ENCODE data around the gene ARHGAP40. TPM values are rescaled to one million over a fixed set of nuclear protein-coding genes. Genes with fewer than 3 reads are reported as not detected.

Gene ARHGAP40
- total RNA-seq, 2 donors from 2014 or later: not detected

- DNase-seq (no peak), ATAC-seq (no peak)
- intact Hi-C loops (cut with DNase I): loop anchor here (5.0 kb wide), 3 partner anchors 83 to 108 kb away; partner anchors contain the start of gene ACTR5 (in 1 of the 2)
Observed at GRCh38 chr20:38644588-38645260, 43.1 kb downstream of the ARHGAP40 start.

- intact Hi-C loops (cut with DNase I): loop anchor here (5.0 kb wide), 3 partner anchors 82 to 107 kb away; partner anchors contain the start of gene ACTR5 (in 1 of the 2)
- DNase-seq (no peak), ATAC-seq (no peak)
Observed at GRCh38 chr20:38645351-38645750, 43.7 kb downstream of the ARHGAP40 start.

GRCh38 chr20:38645980-38646858, 44.6 kb downstream of the ARHGAP40 start:
- intact Hi-C loops (cut with DNase I): loop anchor here (2.0 to 5.0 kb wide), 5 partner anchors 81 to 247 kb away; partner anchors contain the start of gene ACTR5 (in 1 of the 2)
- DNase-seq (peak; percentile 77), ATAC-seq (peak; percentile 90 to 92)

- DNase-seq: no peak
- ATAC-seq: peak in 1 of 2 donors; percentile 50
- intact Hi-C loops (cut with DNase I): loop anchor here (5.0 kb wide), 3 partner anchors 78 to 103 kb away; partner anchors contain the start of gene ACTR5 (in 1 of the 2)
Observed at GRCh38 chr20:38649275-38649891, 47.8 kb downstream of the ARHGAP40 start.

GRCh38 chr20:38650010-38650409, 48.4 kb downstream of the ARHGAP40 start:
- DNase-seq (no peak), ATAC-seq (no peak)
- intact Hi-C loops (cut with DNase I): no loop called here

- DNase-seq (no peak), ATAC-seq (no peak)
- intact Hi-C loops (cut with DNase I): no loop called here
Observed at GRCh38 chr20:38651154-38651553, 49.5 kb downstream of the ARHGAP40 start.

GRCh38 chr20:38651562-38651961, 50.0 kb downstream of the ARHGAP40 start:
- DNase-seq (no peak), ATAC-seq (no peak)
- intact Hi-C loops (cut with DNase I): no loop called here

GRCh38 chr20:38652995-38653394, 51.4 kb downstream of the ARHGAP40 start:
- ATAC-seq (no peak), DNase-seq (no peak)
- intact Hi-C loops (cut with DNase I): no loop called here

GRCh38 chr20:38657390-38657789, 55.8 kb downstream of the ARHGAP40 start:
- DNase-seq (no peak), ATAC-seq (no peak)
- intact Hi-C loops (cut with DNase I): no loop called here

GRCh38 chr20:38658879-38659596, 57.4 kb downstream of the ARHGAP40 start:
- intact Hi-C loops (cut with DNase I): no loop called here
- peak; percentile 29 for DNase-seq
- ATAC-seq: peak; percentile 70 to 72

GRCh38 chr20:38659597-38659880, 57.9 kb downstream of the ARHGAP40 start:
- no peak for DNase-seq
- ATAC-seq: no peak
- intact Hi-C loops (cut with DNase I): no loop called here

GRCh38 chr20:38660429-38660828, 58.8 kb downstream of the ARHGAP40 start:
- intact Hi-C loops (cut with DNase I): no loop called here

GRCh38 chr20:38663660-38664059, 62.1 kb downstream of the ARHGAP40 start:
- ATAC-seq (no peak), DNase-seq (no peak)
- intact Hi-C loops (cut with DNase I): no loop called here

More at GRCh38 chr20:38660429-38660828, 58.8 kb downstream of the ARHGAP40 start:
- DNase-seq (no peak), ATAC-seq (no peak)

- intact Hi-C loops (cut with DNase I): no loop called here
- DNase-seq (no peak), ATAC-seq (no peak)
Observed at GRCh38 chr20:38664284-38664683, 62.7 kb downstream of the ARHGAP40 start.

GRCh38 chr20:38665094-38665493, 63.5 kb downstream of the ARHGAP40 start:
- no peak for DNase-seq
- ATAC-seq: no peak
- intact Hi-C loops (cut with DNase I): no loop called here

- DNase-seq (no peak), ATAC-seq (peak; percentile 9 to 11)
- intact Hi-C loops (cut with DNase I): no loop called here
Observed at GRCh38 chr20:38665506-38666285, 64.1 kb downstream of the ARHGAP40 start.

GRCh38 chr20:38667417-38667956, 65.9 kb downstream of the ARHGAP40 start:
- DNase-seq: no peak
- intact Hi-C loops (cut with DNase I): no loop called here
- ATAC-seq: no peak

- no peak for ATAC-seq
- DNase-seq: no peak
- intact Hi-C loops (cut with DNase I): no loop called here
Observed at GRCh38 chr20:38669688-38670087, 68.1 kb downstream of the ARHGAP40 start.
